Liver (tissue), 9 donors: ENCODE measurements around the gene SLX9. TPM values are rescaled to one million over a fixed set of nuclear protein-coding genes. Genes with fewer than 3 reads are reported as not detected.

ENCODE experiments used
- DNase-seq: peaks from one replicate; pipeline ENCODE4 v3.0.0-alpha.2; 2017; ENCODE audit warnings: low spot score
- H3K27ac ChIP-seq, 2 donors: one replicate each; pipeline ENCODE4 v1.7.0; 2013; ENCODE audit warnings: inconsistent platforms in 2 of 2, low read length in 2 of 2, control low read depth in 1 of 2, low read depth in 1 of 2, mild to moderate bottlenecking in 1 of 2
- H3K27me3 ChIP-seq, 4 donors: one replicate each; pipeline versions ENCODE4 v1.6.1 to v1.7.0; 2013; ENCODE audit warnings: low read length in 3 of 4, inconsistent platforms in 1 of 4, mild to moderate bottlenecking in 1 of 4, moderate library complexity in 1 of 4; ENCODE audit not compliant: control insufficient read depth in 4 of 4, insufficient read depth in 4 of 4
- H3K36me3 ChIP-seq, 4 donors: one replicate each; pipeline versions ENCODE4 v1.6.1 to v1.7.0; 2013; ENCODE audit warnings: low read length in 3 of 4, mild to moderate bottlenecking in 3 of 4, low read depth in 1 of 4, moderate library complexity in 1 of 4; ENCODE audit not compliant: control insufficient read depth in 4 of 4, insufficient read depth in 3 of 4
- H3K4me1 ChIP-seq, 4 donors: one replicate each; pipeline versions ENCODE4 v1.6.1 to v1.7.0; 2013; ENCODE audit warnings: low read length in 3 of 4, mild to moderate bottlenecking in 3 of 4, moderate library complexity in 1 of 4; ENCODE audit not compliant: control insufficient read depth in 4 of 4, insufficient read depth in 4 of 4
- H3K4me3 ChIP-seq, 3 donors: one replicate each; pipeline versions ENCODE4 v1.6.1 to v1.7.0; 2013; ENCODE audit warnings: low read length in 3 of 3, control low read depth in 1 of 3, low read depth in 1 of 3, mild to moderate bottlenecking in 1 of 3
- H3K9ac ChIP-seq, 2 donors: one replicate each; pipeline ENCODE4 v1.7.0; 2013; ENCODE audit warnings: low read length in 2 of 2, mild to moderate bottlenecking in 2 of 2, moderate library complexity in 2 of 2, control low read depth in 1 of 2, low read depth in 1 of 2
- H3K9me3 ChIP-seq, 4 donors: one replicate each; pipeline versions ENCODE4 v1.6.1 to v1.7.0; 2013; ENCODE audit warnings: low read length in 3 of 4; ENCODE audit not compliant: control insufficient read depth in 4 of 4
- ATF3 ChIP-seq: IDR thresholded peaks from 2 replicates; pipeline ENCODE4 v1.6.1; 2016; ENCODE audit warnings: antibody characterized with exemption
- CTCF ChIP-seq: fragments of 150-350 bp; IDR thresholded peaks from 2 replicates; pipeline ENCODE4 v1.5.1; 2017; ENCODE audit warnings: improper control_type of control experiment, low read depth, low read length; ENCODE audit not compliant: missing input control
- FOXA1 ChIP-seq: IDR thresholded peaks from 2 replicates; pipeline ENCODE4 v1.6.1; 2016; ENCODE audit warnings: antibody characterized with exemption
- GABPA ChIP-seq, 2 donors: IDR thresholded peaks in 1 of 2; conservative IDR thresholded peaks in 1 of 2; 2 replicates each; pipeline ENCODE4 v1.6.1; 2016; ENCODE audit warnings: antibody characterized with exemption in 2 of 2, mild to moderate bottlenecking in 1 of 2, moderate library complexity in 1 of 2
- HNF4A ChIP-seq, 2 donors: conservative IDR thresholded peaks; 2 replicates each; pipeline ENCODE4 v1.6.1; 2016; ENCODE audit warnings: antibody characterized with exemption in 2 of 2, mild to moderate bottlenecking in 2 of 2
- HNF4G ChIP-seq: IDR thresholded peaks from 2 replicates; pipeline ENCODE4 v1.6.1; 2016; ENCODE audit warnings: antibody characterized with exemption
- MAX ChIP-seq: IDR thresholded peaks from 2 replicates; pipeline ENCODE4 v1.6.1; 2016; ENCODE audit warnings: antibody characterized with exemption
- NR2F2 ChIP-seq: IDR thresholded peaks from 2 replicates; pipeline ENCODE4 v1.6.1; 2016; ENCODE audit warnings: antibody characterized with exemption
- REST ChIP-seq: IDR thresholded peaks from 2 replicates; pipeline ENCODE4 v1.6.1; 2016; ENCODE audit warnings: antibody characterized with exemption, mild to moderate bottlenecking
- RXRA ChIP-seq, 2 donors: IDR thresholded peaks; 2 replicates each; pipeline ENCODE4 v1.6.1; 2017 to 2018; ENCODE audit warnings: antibody characterized with exemption in 2 of 2, mild to moderate bottlenecking in 1 of 2
- TAF1 ChIP-seq: conservative IDR thresholded peaks from 2 replicates; pipeline ENCODE4 v1.6.1; 2016; ENCODE audit warnings: antibody characterized with exemption, mild to moderate bottlenecking
- YY1 ChIP-seq: IDR thresholded peaks from 2 replicates; pipeline ENCODE4 v1.6.1; 2016; ENCODE audit warnings: antibody characterized with exemption, mild to moderate bottlenecking
- ZBTB33 ChIP-seq: IDR thresholded peaks from 2 replicates; pipeline ENCODE4 v1.6.1; 2016; ENCODE audit warnings: antibody characterized with exemption
- WGBS: extraction: QIAGEN DNeasy Blood & Tissue Kit; methylation state at CpG from one replicate; pipeline ENCODE4 v1.1.7; 2013; 5-methylcytosine and 5-hydroxymethylcytosine counted together
- polyA plus RNA-seq, 2 donors: library from polyadenylated mRNA; stranded (reverse) in 1 of 2; unstranded in 1 of 2; fragments of 200-250 nt in 1 of 2; fragments of >200 nt in 1 of 2; fragmentation: Nextera tagmentation in 1 of 2; extraction: Ambion mirVana in 1 of 2; gene quantifications; one replicate each; pipeline versions ENCODE4 v1.2.1 to v1.2.3, GENCODE V29; 2013 to 2015
- total RNA-seq, 2 donors: library from RNA; depleted of rRNA; stranded (reverse); fragments of >200 nt; gene quantifications; one replicate each; pipeline ENCODE4 v1.2.3, GENCODE V29; 2014
- donor health status: healthy.
- donor health status: healthy.
- donor health status: healthy.
- donor health status: healthy.
- donor health status: healthy.

Gene SLX9
- total and polyA plus RNA-seq, 4 donors: 7.5 to 20.3 (median 12.2) TPM

GRCh38 chr21:44938772-44939531 lies 877 bp upstream of the SLX9 start:
- peaks cover 4 to 28% (median 23%) of the 10 kb centered on the region in 4 donors for H3K4me1 ChIP-seq
- 83% methylated on average over 18 of the region's 18 CpGs for WGBS
- H3K27me3 ChIP-seq: no peaks in the 10 kb centered on the region
- DNase-seq: no peak
- peaks cover 0 to 6% (median 4%) of the 10 kb centered on the region in 4 donors for H3K36me3 ChIP-seq
- H3K9ac ChIP-seq: peak overlapping the region in 1 of 2 donors; percentile 51
- peak overlapping the region; percentile 57 to 97 (median 63) for H3K4me3 ChIP-seq
- no peaks in the 10 kb centered on the region for H3K9me3 ChIP-seq
- TF ChIP-seq RXRA (IDR thresholded peaks at IDR 0.05) (no peak), TAF1 (no peak), ZBTB33 (no peak), HNF4A (conservative IDR thresholded peaks at IDR 0.05) (no peak), YY1 (no peak), CTCF (no peak), REST (no peak), ATF3 (no peak), NR2F2 (no peak), MAX (no peak), HNF4G (no peak), GABPA (IDR thresholded peaks at IDR 0.05 in 1 of 2, conservative IDR thresholded peaks at IDR 0.05 in 1 of 2) (no peak)
- peak overlapping the region; percentile 6 to 43 for H3K27ac ChIP-seq

GRCh38 chr21:44940116-44940631 lies 345 bp downstream of the SLX9 start:
- no peaks in the 10 kb centered on the region for H3K27me3 ChIP-seq
- no peaks in the 10 kb centered on the region for H3K9me3 ChIP-seq
- peaks cover 4 to 28% (median 23%) of the 10 kb centered on the region in 4 donors for H3K4me1 ChIP-seq
- peaks cover 3 to 13% (median 10%) of the 10 kb centered on the region in 4 donors for H3K36me3 ChIP-seq
- DNase-seq: no peak
- H3K27ac ChIP-seq: peak overlapping the region in 1 of 2 donors; percentile 43
- H3K4me3 ChIP-seq: peak overlapping the region; percentile 63 to 97 (median 86)
- under 1% methylated on average over 53 of the region's 53 CpGs for WGBS
- peak overlapping the region; percentile 8 to 92 for H3K9ac ChIP-seq
- TF ChIP-seq REST (no peak), RXRA (IDR thresholded peaks at IDR 0.05) (no peak), ZBTB33 (no peak), FOXA1 (no peak), YY1 (no peak)
